Fibroblast of villous mesenchyme (primary cell): ENCODE results near the gene TSPAN14. TPM values are rescaled to one million over a fixed set of nuclear protein-coding genes. Genes with fewer than 3 reads are reported as not detected.
"Not testable (repeated sequence)": the region's sequence is repeated elsewhere in the genome, so short reads cannot be mapped to it uniquely, and the experiment has no call there.

Experiments
- DNase-seq: peaks from one replicate; pipeline ENCODE4 v3.0.0-alpha.2; 2010; ENCODE audit warnings: low read depth
- H3K4me3 ChIP-seq: 2 replicates; pipeline ENCODE4 v1.5.1; 2011; ENCODE audit warnings: low read depth, mild to moderate bottlenecking, low read length
- CTCF ChIP-seq: IDR thresholded peaks from 2 replicates; pipeline ENCODE4 v1.5.1; 2012; ENCODE audit warnings: low read depth, mild to moderate bottlenecking, low read length; ENCODE audit not compliant: insufficient read depth
- total RNA-seq: library from RNA; depleted of rRNA; stranded (reverse); fragments of >200 nt; gene quantifications from 2 replicates; pipeline ENCODE4 v1.2.3, GENCODE V29; 2012

TSPAN14 gene
- total RNA-seq, 1 donor, result 51.4 TPM

DNA sequence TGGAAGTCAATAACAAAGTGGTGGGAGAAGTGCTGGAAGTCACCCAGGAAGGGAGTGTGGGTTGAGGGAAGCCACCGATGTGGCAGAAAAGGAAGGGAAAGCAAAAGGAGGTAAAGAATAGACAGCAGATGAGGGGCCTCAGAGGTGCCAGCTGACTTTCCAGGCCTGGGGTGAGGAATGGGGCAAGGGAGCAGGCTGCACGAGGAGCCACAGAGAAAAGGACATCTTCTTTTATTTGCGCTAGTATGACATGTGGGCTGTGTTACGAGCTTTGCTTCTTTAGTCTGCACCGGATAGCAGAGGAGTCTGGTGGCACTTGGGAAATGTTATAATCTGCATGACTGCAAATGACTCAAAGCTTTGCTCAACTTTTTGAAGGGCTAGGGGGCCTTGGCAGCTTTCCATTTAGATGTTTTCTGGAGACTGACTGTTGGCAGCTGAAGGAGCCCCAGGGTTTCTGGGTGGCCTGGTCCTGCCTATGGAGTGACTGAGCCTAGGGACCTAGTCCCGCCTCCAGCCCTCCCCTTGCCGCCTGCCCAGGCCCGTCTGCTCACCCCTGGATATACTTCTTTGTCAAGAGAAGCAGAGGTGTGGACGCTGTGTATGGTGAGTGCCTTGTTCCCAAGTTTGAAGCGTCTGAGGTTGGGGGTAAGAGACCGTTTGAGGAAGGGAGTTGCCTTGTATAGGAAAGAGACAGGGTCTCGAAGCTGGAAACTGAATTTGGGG is 40.7 kb upstream of the TSPAN14 start:
- H3K4me3 ChIP-seq, result peak overlapping the region; percentile 27
- TF ChIP-seq CTCF, result no peak
- peak; percentile 85 for DNase-seq

- TF ChIP-seq CTCF, result no peak
- peak overlapping the region; percentile 5 for H3K4me3 ChIP-seq
- peak; percentile 89 for DNase-seq
Measured at GRCh38 chr10:80414142-80414895, 39.8 kb upstream of the TSPAN14 start.

DNA sequence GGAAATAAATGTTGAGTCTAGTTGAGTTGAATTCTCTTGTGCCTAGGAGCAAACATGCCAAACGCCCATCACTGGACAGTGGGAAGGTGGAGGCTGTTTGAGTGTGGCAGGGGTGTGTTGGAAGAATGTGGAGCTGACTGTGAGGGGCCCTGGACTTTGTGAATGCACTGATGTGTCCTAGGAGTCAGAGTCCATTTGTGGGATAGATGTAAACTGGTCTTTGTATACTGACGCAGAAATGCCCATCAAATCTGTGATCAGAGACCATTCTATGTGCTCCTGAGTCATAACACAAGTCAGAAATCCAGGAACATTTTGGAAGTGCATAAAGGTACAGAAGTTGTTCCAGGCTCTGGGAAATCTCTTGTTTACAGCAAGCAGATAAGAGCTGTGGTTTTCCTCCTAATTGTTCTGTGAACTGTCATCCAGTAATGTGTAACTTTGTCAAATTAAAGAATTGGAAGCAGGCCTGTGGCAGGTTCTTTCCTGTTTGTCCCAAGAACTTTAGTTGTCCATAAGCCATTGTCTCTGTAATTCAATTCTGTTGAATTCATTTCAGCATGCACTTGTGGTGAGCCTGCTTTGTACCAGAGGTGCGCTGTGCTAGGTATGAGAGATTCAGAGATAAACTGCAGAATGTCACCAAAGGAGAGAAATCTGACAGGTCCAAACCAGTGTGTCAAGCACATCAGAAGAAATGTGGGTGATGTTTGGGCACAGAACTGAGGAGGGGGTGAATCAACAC is 38.2 kb upstream of the TSPAN14 start:
- no peak for TF ChIP-seq CTCF
- DNase-seq, result peak; percentile 64
- no peak overlapping the region for H3K4me3 ChIP-seq

GRCh38 chr10:80416479-80417098 is 37.5 kb upstream of the TSPAN14 start:
- no peak overlapping the region for H3K4me3 ChIP-seq
- DNase-seq, result peak; percentile 68
- TF ChIP-seq CTCF, result no peak

GRCh38 chr10:80417256-80417655 is 36.9 kb upstream of the TSPAN14 start:
- not testable (repeated sequence) for H3K4me3 ChIP-seq, DNase-seq

- no peak for DNase-seq
- TF ChIP-seq CTCF, result no peak
Measured at GRCh38 chr10:80421050-80421706, 32.9 kb upstream of the TSPAN14 start.

More at GRCh38 chr10:80421050-80421706, 32.9 kb upstream of the TSPAN14 start:
- no peak overlapping the region for H3K4me3 ChIP-seq
